ENCODE results near the gene PSME3IP1. TPM values are rescaled to one million over a fixed set of nuclear protein-coding genes. Genes with fewer than 3 reads are reported as not detected.

PSME3IP1 gene
- total and polyA plus RNA-seq, 3 donors from 2014 or later, result 96.4 to 224 (median 122) TPM

DNA sequence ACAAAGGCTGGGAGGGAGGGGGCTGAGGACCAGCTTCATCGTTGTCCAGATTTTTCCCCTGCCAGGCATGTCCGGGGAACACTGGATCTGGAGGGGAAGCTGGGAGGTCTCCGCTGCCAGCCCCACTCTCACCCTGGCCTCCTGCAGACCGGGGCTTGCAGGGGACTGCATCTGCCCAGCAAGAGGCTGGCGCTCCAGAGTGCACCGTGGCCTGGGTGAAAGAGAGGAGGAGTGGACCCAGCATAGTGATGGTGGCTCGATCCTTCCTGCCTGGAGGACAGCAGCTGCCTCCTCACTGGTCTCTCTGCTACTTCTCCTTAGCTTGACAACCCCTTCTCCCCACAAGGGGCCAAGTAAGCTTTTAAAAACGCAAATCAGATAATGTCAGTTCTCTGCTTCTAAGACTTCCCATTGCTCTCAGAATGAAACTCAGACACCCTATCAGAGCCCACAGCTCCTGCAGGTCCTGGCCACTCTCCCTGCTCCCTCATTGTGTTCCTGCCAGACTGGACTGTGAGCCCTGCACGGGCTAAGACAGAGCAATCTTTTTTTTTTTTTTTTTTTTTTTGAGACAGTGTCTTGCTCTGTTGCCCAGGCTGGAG, 78.4 kb downstream of the PSME3IP1 start:
- no peak for DNase-seq
- peaks cover 4% of the 10 kb centered on the region for H3K4me1 ChIP-seq
- WGBS, 2 donors, result 51 to 54% methylated on average over 9 of the region's 9 CpGs

DNA sequence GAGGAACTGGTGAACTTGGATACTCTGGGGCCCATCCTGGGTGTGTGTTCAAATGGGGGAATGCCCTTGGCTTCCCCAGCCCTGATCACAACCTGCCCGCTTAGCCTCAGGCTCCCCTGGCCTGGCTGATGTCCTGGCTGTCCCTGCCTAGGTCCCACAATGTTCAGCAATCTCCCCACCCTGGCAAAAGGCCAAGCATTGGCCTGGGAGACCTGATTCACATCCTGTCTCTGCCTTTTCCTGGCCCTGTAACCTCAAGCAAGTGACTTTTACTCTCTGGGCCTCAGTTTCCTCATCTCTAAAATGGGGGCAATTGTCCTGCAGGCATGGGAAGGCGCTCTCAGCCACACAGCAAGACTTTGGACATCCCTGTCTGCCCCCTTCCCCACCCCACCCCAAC, 79.1 kb downstream of the PSME3IP1 start:
- intact Hi-C loops (cut with DNase I; ENCODE audit: low total_unique reads), result no loop called here

More for the DNA sequence above, 78.4 kb downstream of the PSME3IP1 start:
- intact Hi-C loops (cut with DNase I; ENCODE audit: low total_unique reads), result no loop called here
- no peak for TF ChIP-seq POLR2A (IDR thresholded peaks at IDR 0.05)
- TF ChIP-seq, protein P1, sequence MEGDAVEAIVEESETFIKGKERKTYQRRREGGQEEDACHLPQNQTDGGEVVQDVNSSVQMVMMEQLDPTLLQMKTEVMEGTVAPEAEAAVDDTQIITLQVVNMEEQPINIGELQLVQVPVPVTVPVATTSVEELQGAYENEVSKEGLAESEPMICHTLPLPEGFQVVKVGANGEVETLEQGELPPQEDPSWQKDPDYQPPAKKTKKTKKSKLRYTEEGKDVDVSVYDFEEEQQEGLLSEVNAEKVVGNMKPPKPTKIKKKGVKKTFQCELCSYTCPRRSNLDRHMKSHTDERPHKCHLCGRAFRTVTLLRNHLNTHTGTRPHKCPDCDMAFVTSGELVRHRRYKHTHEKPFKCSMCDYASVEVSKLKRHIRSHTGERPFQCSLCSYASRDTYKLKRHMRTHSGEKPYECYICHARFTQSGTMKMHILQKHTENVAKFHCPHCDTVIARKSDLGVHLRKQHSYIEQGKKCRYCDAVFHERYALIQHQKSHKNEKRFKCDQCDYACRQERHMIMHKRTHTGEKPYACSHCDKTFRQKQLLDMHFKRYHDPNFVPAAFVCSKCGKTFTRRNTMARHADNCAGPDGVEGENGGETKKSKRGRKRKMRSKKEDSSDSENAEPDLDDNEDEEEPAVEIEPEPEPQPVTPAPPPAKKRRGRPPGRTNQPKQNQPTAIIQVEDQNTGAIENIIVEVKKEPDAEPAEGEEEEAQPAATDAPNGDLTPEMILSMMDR (IDR thresholded peaks at IDR 0.05), result no peak
- Histone ChIP-seq H3K27me3 (no peaks in the 10 kb centered on the region), H3K4me3 (no peak overlapping the region), H3K36me3 (ENCODE audit: low read depth, missing control alignments) (no peaks in the 10 kb centered on the region), H3K27ac (no peak overlapping the region), H3K9me3 (no peaks in the 10 kb centered on the region)

DNA sequence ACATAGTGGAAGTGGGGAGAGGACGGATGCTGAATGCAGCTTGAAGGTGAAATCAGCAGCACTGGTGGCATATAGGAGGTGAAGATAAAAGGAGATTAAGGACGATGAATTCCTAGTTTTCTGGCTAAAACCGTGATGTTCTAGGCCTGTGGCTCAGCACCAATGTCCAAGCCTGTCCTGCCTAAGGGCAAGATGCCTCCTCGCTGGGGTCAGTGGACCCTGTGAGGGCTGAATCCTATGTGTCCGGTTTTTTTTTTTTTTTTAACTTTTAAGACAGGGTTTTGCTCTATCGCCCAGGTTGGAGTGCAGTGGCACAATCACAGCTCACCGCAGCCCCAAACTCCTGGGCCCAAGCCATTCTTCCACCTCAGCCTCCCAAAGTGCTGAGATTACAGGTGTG, 80.7 kb downstream of the PSME3IP1 start:
- 76 to 93% methylated on average over 7 of the region's 7 CpGs for WGBS, 2 donors
- H3K4me1 ChIP-seq, result no peaks in the 10 kb centered on the region
- intact Hi-C loops (cut with DNase I; ENCODE audit: low total_unique reads), result no loop called here
- H3K27ac ChIP-seq, result no peak overlapping the region
- TF ChIP-seq POLR2A (IDR thresholded peaks at IDR 0.05), result no peak
- TF ChIP-seq, protein P1 (IDR thresholded peaks at IDR 0.05), result no peak
- no peaks in the 10 kb centered on the region for H3K36me3 ChIP-seq (ENCODE audit: low read depth, missing control alignments)
- H3K9me3 ChIP-seq, result no peaks in the 10 kb centered on the region
- no peaks in the 10 kb centered on the region for H3K27me3 ChIP-seq
- no peak for DNase-seq
- no peak overlapping the region for H3K4me3 ChIP-seq

More for the DNA sequence above, 79.1 kb downstream of the PSME3IP1 start:
- no peak for DNase-seq
- WGBS, 2 donors, result 93 to 94% methylated on average over 2 of the region's 2 CpGs
- Histone ChIP-seq H3K27me3 (no peaks in the 10 kb centered on the region), H3K4me3 (no peak overlapping the region), H3K36me3 (ENCODE audit: low read depth, missing control alignments) (no peaks in the 10 kb centered on the region), H3K27ac (no peak overlapping the region), H3K9me3 (no peaks in the 10 kb centered on the region), H3K4me1 (no peaks in the 10 kb centered on the region)
- TF ChIP-seq, protein P1 (IDR thresholded peaks at IDR 0.05), result no peak
- TF ChIP-seq POLR2A (IDR thresholded peaks at IDR 0.05), result no peak

DNA sequence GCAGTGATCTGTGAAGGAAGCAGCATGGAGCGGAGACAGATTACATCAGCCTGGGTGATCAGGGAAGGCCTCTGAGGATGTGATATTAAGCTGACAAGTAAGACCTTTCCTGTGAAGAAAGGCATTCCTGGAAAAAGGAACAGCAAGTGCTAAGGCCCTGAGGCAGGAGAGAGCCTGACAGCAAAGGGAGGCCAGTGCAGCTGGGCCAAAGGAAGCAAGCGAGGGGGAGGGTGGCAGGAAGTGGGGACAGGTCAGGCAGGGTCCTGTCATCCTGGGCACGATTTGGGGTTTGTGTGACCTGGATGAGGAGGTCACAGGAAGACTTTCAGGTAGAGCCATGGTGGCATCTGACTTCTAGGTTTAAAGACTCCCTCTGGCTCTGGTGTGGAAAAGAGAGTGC, 81.1 kb downstream of the PSME3IP1 start:
- Histone ChIP-seq H3K4me3 (no peak overlapping the region), H3K9me3 (no peaks in the 10 kb centered on the region), H3K27me3 (no peaks in the 10 kb centered on the region), H3K36me3 (ENCODE audit: low read depth, missing control alignments) (no peaks in the 10 kb centered on the region), H3K4me1 (no peaks in the 10 kb centered on the region), H3K27ac (no peak overlapping the region)
- intact Hi-C loops (cut with DNase I; ENCODE audit: low total_unique reads), result no loop called here
- 77 to 86% methylated on average over 3 of the region's 3 CpGs for WGBS, 2 donors
- DNase-seq, result no peak
- TF ChIP-seq, protein P1 (IDR thresholded peaks at IDR 0.05), result no peak
- no peak for TF ChIP-seq POLR2A (IDR thresholded peaks at IDR 0.05)
